BJ (cell line): ENCODE measurements around the gene MYO9B. TPM values are rescaled to one million over a fixed set of nuclear protein-coding genes. Genes with fewer than 3 reads are reported as not detected.

Source experiments
- CTCF ChIA-PET: fragments of 350-600 bp; formaldehyde crosslinking; extraction: SDS; loops from one replicate; lab custom pipeline; 2021; ENCODE audit warnings: antibody characterized with exemption, inconsistent platforms; lab: Yijun Ruan, JAX
- POLR2A ChIA-PET: fragments of 300-600 bp; sonication (Branson Sonifier 250); formaldehyde crosslinking; extraction: SDS; loops from one replicate; lab custom pipeline; 2021; ENCODE audit warnings: antibody characterized with exemption; lab: Charles Lee
- DNase-seq: peaks from one replicate; pipeline ENCODE4 v3.0.0-alpha.2; 2011; ENCODE audit warnings: low read depth
- H3K27me3 ChIP-seq: 2 replicates; pipeline ENCODE4 v1.6.0; 2011; ENCODE audit warnings: low read length; ENCODE audit not compliant: control insufficient read depth, insufficient read depth
- H3K36me3 ChIP-seq: 2 replicates; pipeline ENCODE4 v1.5.1; 2011; ENCODE audit warnings: low read length; ENCODE audit not compliant: control insufficient read depth, insufficient read depth
- H3K4me3 ChIP-seq: 2 replicates; pipeline ENCODE4 v1.5.1; 2011; ENCODE audit warnings: low read depth, mild to moderate bottlenecking, control low read depth, low read length
- CTCF ChIP-seq: IDR thresholded peaks from 2 replicates; pipeline ENCODE4 v1.5.1; 2011; ENCODE audit warnings: low read depth, mild to moderate bottlenecking, control low read depth, inconsistent platforms, low read length, moderate library complexity; ENCODE audit not compliant: insufficient read depth
- polyA plus RNA-seq: library from polyadenylated mRNA; depleted of rRNA; stranded (reverse); fragments of >200 nt; gene quantifications from 2 replicates; pipeline ENCODE4 v1.2.3, GENCODE V29; 2011

MYO9B gene
- polyA plus RNA-seq, 1 experiment, result 40.8 TPM

GRCh38 chr19:17052439-17052838 is 23.1 kb upstream of the MYO9B start:
- POLR2A ChIA-PET, result no interaction called here

GRCh38 chr19:17054746-17055145 is 20.8 kb upstream of the MYO9B start:
- ChIA-PET POLR2A (no interaction called here), CTCF (interaction anchor here (1.1 kb wide), 1 partner anchor 283 kb away, joined by 5 read pairs; no protein-coding TSS in a partner anchor)
- Histone ChIP-seq H3K36me3 (peaks cover 11% of the 10 kb centered on the region), H3K27me3 (no peaks in the 10 kb centered on the region), H3K4me3 (no peak overlapping the region)
- no peak for TF ChIP-seq CTCF
- DNase-seq, result no peak

More at GRCh38 chr19:17052439-17052838, 23.1 kb upstream of the MYO9B start:
- DNase-seq, result no peak
- H3K27me3 ChIP-seq, result no peaks in the 10 kb centered on the region
- no peak overlapping the region for H3K4me3 ChIP-seq
- peak; percentile 62 for TF ChIP-seq CTCF
- peaks cover 7% of the 10 kb centered on the region for H3K36me3 ChIP-seq
- CTCF ChIA-PET, result interaction anchor here (0.6 to 2.1 kb wide), 20 partner anchors 9 to 686 kb away, joined by 3 to 31 read pairs (median 4); no protein-coding TSS in a partner anchor

GRCh38 chr19:17055636-17056035 is 19.9 kb upstream of the MYO9B start:
- POLR2A ChIA-PET, result no interaction called here
- Histone ChIP-seq H3K36me3 (peaks cover 11% of the 10 kb centered on the region), H3K4me3 (no peak overlapping the region), H3K27me3 (no peaks in the 10 kb centered on the region)
- TF ChIP-seq CTCF, result no peak
- CTCF ChIA-PET, result interaction anchor here (1.0 to 1.9 kb wide), 4 partner anchors 13 to 285 kb away, joined by 4 to 6 read pairs (median 5); no protein-coding TSS in a partner anchor
- no peak for DNase-seq

- no peak for DNase-seq
- ChIA-PET POLR2A (no interaction called here), CTCF (interaction anchor here (1.7 kb wide), 1 partner anchor 9 kb away, joined by 6 read pairs; no protein-coding TSS in a partner anchor)
These were observed 17.3 kb upstream of the MYO9B start for GRCh38 chr19:17058236-17058635.

GRCh38 chr19:17060802-17061201 is 14.8 kb upstream of the MYO9B start:
- Histone ChIP-seq H3K27me3 (no peaks in the 10 kb centered on the region), H3K4me3 (no peak overlapping the region), H3K36me3 (peaks cover 8% of the 10 kb centered on the region)
- no peak for TF ChIP-seq CTCF
- POLR2A ChIA-PET, result no interaction called here
- DNase-seq, result no peak
- CTCF ChIA-PET, result interaction anchor here (1.5 kb wide), 1 partner anchor 8 kb away, joined by 5 read pairs; no protein-coding TSS in a partner anchor

More at GRCh38 chr19:17058236-17058635, 17.3 kb upstream of the MYO9B start:
- Histone ChIP-seq H3K36me3 (peaks cover 9% of the 10 kb centered on the region), H3K27me3 (no peaks in the 10 kb centered on the region), H3K4me3 (no peak overlapping the region)
- TF ChIP-seq CTCF, result no peak
